ENCODE measurements around the gene C11orf21. TPM values are rescaled to one million over a fixed set of nuclear protein-coding genes. Genes with fewer than 3 reads are reported as not detected.

The C11orf21 gene
- polyA plus RNA-seq, 1 experiment = not detected

- Histone ChIP-seq H3K4me3 (ENCODE audit: low read depth, low read length) (no peak overlapping the region), H3K36me3 (ENCODE audit: control insufficient read depth, insufficient read depth, low read length) (no peaks in the 10 kb centered on the region), H3K27me3 (ENCODE audit: control insufficient read depth, insufficient read depth, low read length) (no peaks in the 10 kb centered on the region)
- POLR2A ChIA-PET = no interaction called here
- CTCF ChIA-PET = interaction anchor here (1.0 to 4.7 kb wide), 4 partner anchors 9 to 107 kb away, joined by 3 to 46 read pairs (median 8); no protein-coding TSS in a partner anchor
- no peak for TF ChIP-seq CTCF (IDR thresholded peaks at IDR 0.05; ENCODE audit: insufficient read depth, low read depth, low read length)
- no peak for DNase-seq (ENCODE audit: low read depth)
These were observed 11.6 kb upstream of the C11orf21 start for GRCh38 chr11:2313051-2313951.

DNA sequence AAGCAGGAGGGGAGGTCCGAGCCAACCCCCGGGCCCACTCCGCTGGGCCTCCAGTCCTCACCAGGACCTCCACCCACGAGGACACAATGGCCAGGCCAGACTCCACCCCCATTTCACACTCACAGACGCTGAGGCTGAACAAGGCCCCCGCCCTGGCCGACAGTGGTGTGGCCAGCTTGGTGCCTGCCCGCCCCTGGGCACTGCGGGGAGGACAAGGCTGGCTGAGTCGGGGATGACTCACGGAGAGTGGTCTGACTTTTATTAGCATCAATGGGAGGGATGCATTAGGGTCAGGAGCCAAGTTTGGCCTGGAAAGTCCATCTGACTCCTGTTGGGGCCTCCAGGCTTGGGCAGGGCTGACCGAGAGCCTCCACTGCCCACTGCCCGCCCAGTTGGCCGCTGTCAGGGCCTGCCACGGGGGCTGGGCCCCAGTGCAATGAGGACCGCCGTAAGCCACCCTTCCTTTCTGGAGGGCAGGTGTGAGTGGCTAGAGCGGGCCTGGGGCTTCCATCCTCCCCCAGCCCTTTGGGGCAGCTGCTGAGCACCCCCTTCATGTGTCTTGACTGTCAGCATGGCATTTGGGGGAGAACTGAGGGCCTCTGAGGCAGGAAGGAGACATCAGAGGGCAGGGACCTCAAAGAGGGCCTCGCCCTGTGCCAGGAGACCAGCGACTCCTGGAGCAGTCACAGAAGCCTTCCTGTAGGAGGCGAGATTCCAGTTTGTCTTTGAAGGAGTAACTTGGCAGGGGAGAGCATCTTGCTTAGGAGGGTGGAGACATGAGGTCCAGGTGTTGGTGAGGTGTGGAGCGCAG, 10.7 kb upstream of the C11orf21 start:
- CTCF ChIA-PET = interaction anchor here (0.8 to 4.7 kb wide), 7 partner anchors 8 to 118 kb away, joined by 3 to 46 read pairs (median 4); no protein-coding TSS in a partner anchor
- TF ChIP-seq CTCF (IDR thresholded peaks at IDR 0.05; ENCODE audit: insufficient read depth, low read depth, low read length) = peak; percentile 7; the same call in 1 of the 2 replicates
- DNase-seq (ENCODE audit: low read depth) = peak; percentile 34

DNA sequence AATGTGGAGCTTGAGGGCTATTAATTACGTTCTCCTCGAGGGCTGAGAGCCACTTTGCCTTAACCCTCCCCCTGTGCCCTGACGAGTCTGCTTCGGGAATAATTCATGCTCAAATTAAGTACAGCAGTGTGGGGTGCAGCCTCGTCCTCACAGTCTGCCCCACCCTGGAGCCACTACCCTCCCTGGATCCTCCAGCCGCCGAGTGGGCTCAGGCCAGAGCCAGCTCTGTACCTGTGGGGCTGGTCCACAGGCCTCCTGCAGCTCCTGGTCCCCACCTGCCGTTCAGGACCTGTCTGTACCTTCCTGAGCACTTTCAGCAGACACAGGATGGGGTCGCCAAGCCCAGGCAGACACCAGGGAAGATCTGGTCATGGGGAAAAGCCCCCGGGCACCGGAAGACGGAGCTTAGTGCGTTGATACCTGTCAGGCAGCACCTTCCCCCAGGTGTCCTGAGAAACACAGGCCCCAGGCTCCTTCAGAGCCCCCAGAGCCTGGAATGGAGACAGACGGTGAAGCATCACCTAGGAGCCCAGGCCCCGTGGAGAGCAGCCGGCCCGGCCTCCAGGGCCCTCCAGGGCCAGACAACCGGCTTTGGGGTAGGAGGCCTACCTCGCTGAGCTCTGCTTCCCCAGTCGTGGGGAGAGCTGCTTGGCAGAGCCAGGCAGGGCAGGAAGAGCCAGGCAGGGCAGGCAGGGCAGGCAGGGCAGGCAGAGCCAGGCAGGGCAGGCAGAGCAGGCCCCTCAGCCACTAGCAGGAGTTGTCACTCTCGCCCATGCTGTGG, 9.8 kb upstream of the C11orf21 start:
- no peak for DNase-seq (ENCODE audit: low read depth)
- TF ChIP-seq CTCF (IDR thresholded peaks at IDR 0.05; ENCODE audit: insufficient read depth, low read depth, low read length) = no peak
- CTCF ChIA-PET = interaction anchor here (0.8 to 4.7 kb wide), 6 partner anchors 79 to 160 kb away, joined by 3 to 46 read pairs (median 4); no protein-coding TSS in a partner anchor
- Histone ChIP-seq H3K4me3 (ENCODE audit: low read depth, low read length) (no peak overlapping the region), H3K36me3 (ENCODE audit: control insufficient read depth, insufficient read depth, low read length) (no peaks in the 10 kb centered on the region), H3K27me3 (ENCODE audit: control insufficient read depth, insufficient read depth, low read length) (no peaks in the 10 kb centered on the region)
- POLR2A ChIA-PET = interaction anchor here (0.6 kb wide), 1 partner anchor 71 kb away, joined by 6 read pairs; no protein-coding TSS in a partner anchor

More for the DNA sequence above, 10.7 kb upstream of the C11orf21 start:
- Histone ChIP-seq H3K27me3 (ENCODE audit: control insufficient read depth, insufficient read depth, low read length) (no peaks in the 10 kb centered on the region), H3K36me3 (ENCODE audit: control insufficient read depth, insufficient read depth, low read length) (no peaks in the 10 kb centered on the region), H3K4me3 (ENCODE audit: low read depth, low read length) (no peak overlapping the region)
- POLR2A ChIA-PET = interaction anchor here (0.6 kb wide), 1 partner anchor 69 kb away, joined by 4 read pairs; no protein-coding TSS in a partner anchor

- Histone ChIP-seq H3K27me3 (ENCODE audit: control insufficient read depth, insufficient read depth, low read length) (no peaks in the 10 kb centered on the region), H3K4me3 (ENCODE audit: low read depth, low read length) (no peak overlapping the region), H3K36me3 (ENCODE audit: control insufficient read depth, insufficient read depth, low read length) (no peaks in the 10 kb centered on the region)
- no peak for TF ChIP-seq CTCF (IDR thresholded peaks at IDR 0.05; ENCODE audit: insufficient read depth, low read depth, low read length)
- DNase-seq (ENCODE audit: low read depth) = no peak
- CTCF ChIA-PET = interaction anchor here (0.7 to 4.7 kb wide), 5 partner anchors 72 to 159 kb away, joined by 3 to 46 read pairs (median 4); partner anchors contain the start of gene TSSC4
- POLR2A ChIA-PET = no interaction called here
These were observed 9.2 kb upstream of the C11orf21 start for GRCh38 chr11:2310786-2311352.
